K562 (cell line): ENCODE data around the gene DUSP19. TPM values are rescaled to one million over a fixed set of nuclear protein-coding genes. Genes with fewer than 3 reads are reported as not detected.

ENCODE experiments used
- ATF1 ChIP-seq, 2 experiments: fragments of 450-650 bp in 1 of 2; IDR thresholded peaks; 2 replicates each; pipeline ENCODE4 v1.6.1; 2016; ENCODE audit warnings: missing compliant biosample characterization in 1 of 2, missing genetic modification characterization in 1 of 2
- CEBPB ChIP-seq: fragments of 450-650 bp; IDR thresholded peaks from 2 replicates; pipeline ENCODE4 v1.6.1; 2016; ENCODE audit warnings: missing genetic modification characterization, missing compliant biosample characterization
- HCFC1 ChIP-seq: IDR thresholded peaks from 2 replicates; pipeline ENCODE4 v1.6.1; 2012; ENCODE audit warnings: low read depth, low read length, improper control_type of control experiment
- HDAC1 ChIP-seq, 2 experiments: fragments of 450-650 bp; IDR thresholded peaks; 2 replicates each; pipeline ENCODE4 v1.6.1; 2016 to 2017; ENCODE audit warnings: inconsistent platforms in 1 of 2, mild to moderate bottlenecking in 1 of 2, moderate library complexity in 1 of 2
- HLTF ChIP-seq: fragments of 450-650 bp; IDR thresholded peaks from 2 replicates; pipeline ENCODE4 v1.6.1; 2016
- IRF9 ChIP-seq: fragments of 450-650 bp; IDR thresholded peaks from 2 replicates; pipeline ENCODE4 v1.6.1; 2016; ENCODE audit warnings: missing biosample characterization, missing genetic modification characterization
- KLF13 ChIP-seq: fragments of 450-650 bp; IDR thresholded peaks from 2 replicates; pipeline ENCODE4 v1.6.1; 2016; ENCODE audit warnings: missing genetic modification characterization, low read depth, mild to moderate bottlenecking, missing compliant biosample characterization, moderate library complexity, borderline replicate concordance
- MYC ChIP-seq, 2 experiments: fragments of 250-450 bp in 1 of 2; sonication (Bioruptor Pico) in 1 of 2; IDR thresholded peaks; 2 replicates each; pipeline versions ENCODE4 v1.5.1 to v1.6.1; 2012 to 2021; ENCODE audit warnings: low read depth in 2 of 2, borderline replicate concordance in 1 of 2, improper control_type of control experiment in 1 of 2, low read length in 1 of 2, mild to moderate bottlenecking in 1 of 2, moderate library complexity in 1 of 2
- PML ChIP-seq: IDR thresholded peaks from 2 replicates; pipeline ENCODE4 v1.6.1; 2012; ENCODE audit warnings: low read length, inconsistent platforms
- TAF1 ChIP-seq: IDR thresholded peaks from 2 replicates; pipeline ENCODE4 v1.6.1; 2011; ENCODE audit warnings: mild to moderate bottlenecking, low read length, moderate library complexity; ENCODE audit not compliant: insufficient read depth, control insufficient read depth, severe bottlenecking; ENCODE audit errors: extremely low read depth
- ZNF511 ChIP-seq: sonication (generic); formaldehyde crosslinking; IDR thresholded peaks from 2 replicates; pipeline ENCODE4 v1.8.0; 2022; ENCODE audit warnings: mild to moderate bottlenecking, missing genetic modification reagents
- polyA plus RNA-seq, 8 experiments: library from polyadenylated mRNA; depleted of rRNA in 4 of 8; stranded (reverse) in 5 of 8; unstranded in 3 of 8; fragments of >200 nt; fragmentation: Nextera tagmentation in 2 of 8; fragmentation: Illumina TruSeq in 1 of 8; extraction: Ambion mirVana in 2 of 8; extraction: Trizol in 1 of 8; gene quantifications; 2 replicates each; pipeline versions ENCODE4 v1.2.1 to v1.2.3, GENCODE V29; 2011 to 2014; ENCODE audit warnings: inconsistent platforms in 1 of 8, missing spikeins in 1 of 8
- total RNA-seq, 7 experiments: library from RNA; depleted of rRNA in 6 of 7; stranded (reverse); fragments of >200 nt in 6 of 7; fragmentation: Illumina TruSeq in 2 of 7; extraction: Trizol in 2 of 7; gene quantifications; 2 replicates each; pipeline versions ENCODE4 v1.2.1 to v1.2.3, GENCODE V29; 2011 to 2021; ENCODE audit warnings: low replicate concordance in 1 of 7
- TF ChIP-seq, protein P1 (sequence below): fragments of 450-650 bp; IDR thresholded peaks from 2 replicates; pipeline ENCODE4 v1.6.1; 2016; ENCODE audit warnings: low read depth
- TF ChIP-seq, protein P2 (sequence below): fragments of 250-450 bp; sonication (Bioruptor Pico); IDR thresholded peaks from 2 replicates; pipeline ENCODE4 v1.8.0; 2022; ENCODE audit warnings: moderate library complexity, mild to moderate bottlenecking, inconsistent platforms

The DUSP19 gene
- total and polyA plus RNA-seq, 9 of the 15 experiments (the other 6 are each of a cell fraction or from before 2014, with no cell fraction given) = 1.6 to 6.3 (median 3.1) TPM

- TF ChIP-seq, protein P1, sequence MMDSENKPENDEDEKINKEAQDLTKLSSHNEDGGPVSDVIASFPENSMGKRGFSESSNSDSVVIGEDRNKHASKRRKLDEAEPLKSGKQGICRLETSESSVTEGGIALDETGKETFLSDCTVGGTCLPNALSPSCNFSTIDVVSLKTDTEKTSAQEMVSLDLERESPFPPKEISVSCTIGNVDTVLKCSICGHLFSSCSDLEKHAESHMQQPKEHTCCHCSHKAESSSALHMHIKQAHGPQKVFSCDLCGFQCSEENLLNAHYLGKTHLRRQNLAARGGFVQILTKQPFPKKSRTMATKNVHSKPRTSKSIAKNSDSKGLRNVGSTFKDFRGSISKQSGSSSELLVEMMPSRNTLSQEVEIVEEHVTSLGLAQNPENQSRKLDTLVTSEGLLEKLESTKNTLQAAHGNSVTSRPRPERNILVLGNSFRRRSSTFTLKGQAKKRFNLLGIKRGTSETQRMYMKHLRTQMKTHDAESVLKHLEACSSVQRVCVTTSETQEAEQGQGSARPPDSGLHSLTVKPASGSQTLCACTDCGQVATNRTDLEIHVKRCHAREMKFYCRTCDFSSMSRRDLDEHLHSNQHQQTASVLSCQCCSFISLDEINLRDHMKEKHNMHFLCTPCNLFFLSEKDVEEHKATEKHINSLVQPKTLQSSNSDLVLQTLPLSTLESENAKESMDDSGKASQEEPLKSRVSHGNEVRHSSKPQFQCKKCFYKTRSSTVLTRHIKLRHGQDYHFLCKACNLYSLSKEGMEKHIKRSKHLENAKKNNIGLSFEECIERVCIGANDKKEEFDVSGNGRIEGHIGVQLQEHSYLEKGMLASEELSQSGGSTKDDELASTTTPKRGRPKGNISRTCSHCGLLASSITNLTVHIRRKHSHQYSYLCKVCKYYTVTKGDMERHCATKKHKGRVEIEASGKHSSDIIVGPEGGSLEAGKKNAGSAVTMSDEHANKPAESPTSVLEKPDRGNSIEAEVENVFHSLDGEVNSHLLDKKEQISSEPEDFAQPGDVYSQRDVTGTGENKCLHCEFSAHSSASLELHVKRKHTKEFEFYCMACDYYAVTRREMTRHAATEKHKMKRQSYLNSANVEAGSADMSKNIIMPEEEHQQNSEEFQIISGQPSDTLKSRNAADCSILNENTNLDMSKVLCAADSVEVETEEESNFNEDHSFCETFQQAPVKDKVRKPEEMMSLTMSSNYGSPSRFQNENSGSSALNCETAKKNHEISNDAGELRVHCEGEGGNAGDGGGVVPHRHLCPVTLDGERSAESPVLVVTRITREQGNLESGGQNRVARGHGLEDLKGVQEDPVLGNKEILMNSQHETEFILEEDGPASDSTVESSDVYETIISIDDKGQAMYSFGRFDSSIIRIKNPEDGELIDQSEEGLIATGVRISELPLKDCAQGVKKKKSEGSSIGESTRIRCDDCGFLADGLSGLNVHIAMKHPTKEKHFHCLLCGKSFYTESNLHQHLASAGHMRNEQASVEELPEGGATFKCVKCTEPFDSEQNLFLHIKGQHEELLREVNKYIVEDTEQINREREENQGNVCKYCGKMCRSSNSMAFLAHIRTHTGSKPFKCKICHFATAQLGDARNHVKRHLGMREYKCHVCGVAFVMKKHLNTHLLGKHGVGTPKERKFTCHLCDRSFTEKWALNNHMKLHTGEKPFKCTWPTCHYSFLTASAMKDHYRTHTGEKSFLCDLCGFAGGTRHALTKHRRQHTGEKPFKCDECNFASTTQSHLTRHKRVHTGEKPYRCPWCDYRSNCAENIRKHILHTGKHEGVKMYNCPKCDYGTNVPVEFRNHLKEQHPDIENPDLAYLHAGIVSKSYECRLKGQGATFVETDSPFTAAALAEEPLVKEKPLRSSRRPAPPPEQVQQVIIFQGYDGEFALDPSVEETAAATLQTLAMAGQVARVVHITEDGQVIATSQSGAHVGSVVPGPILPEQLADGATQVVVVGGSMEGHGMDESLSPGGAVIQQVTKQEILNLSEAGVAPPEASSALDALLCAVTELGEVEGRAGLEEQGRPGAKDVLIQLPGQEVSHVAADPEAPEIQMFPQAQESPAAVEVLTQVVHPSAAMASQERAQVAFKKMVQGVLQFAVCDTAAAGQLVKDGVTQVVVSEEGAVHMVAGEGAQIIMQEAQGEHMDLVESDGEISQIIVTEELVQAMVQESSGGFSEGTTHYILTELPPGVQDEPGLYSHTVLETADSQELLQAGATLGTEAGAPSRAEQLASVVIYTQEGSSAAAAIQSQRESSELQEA = no peak
- TF ChIP-seq ZNF511 (CRISPR knock-in tag) (peak; percentile 74), TAF1 (peak; percentile 93), ATF1 (CRISPR knock-in tag; IDR thresholded peaks at IDR 0.05) (no peak), ATF1 (tag; IDR thresholded peaks at IDR 0.05) (peak; percentile 95), HCFC1 (peak; percentile 90), PML (peak; percentile 82), HDAC1 (IDR thresholded peaks at IDR 0.05) (peak in 1 of 2 experiments; percentile 99; a peak in 3 of 4 replicates), IRF9 (peak; percentile 96), MYC (IDR thresholded peaks at IDR 0.05; ENCODE audit: low read depth, low read length) (peak; percentile 98), MYC (CRISPR knock-in tag; IDR thresholded peaks at IDR 0.05; ENCODE audit: borderline replicate concordance, low read depth) (peak; percentile 89), CEBPB (tag) (peak; percentile 100), HLTF (no peak), KLF13 (tag) (peak; percentile 99)
- TF ChIP-seq, protein P2, sequence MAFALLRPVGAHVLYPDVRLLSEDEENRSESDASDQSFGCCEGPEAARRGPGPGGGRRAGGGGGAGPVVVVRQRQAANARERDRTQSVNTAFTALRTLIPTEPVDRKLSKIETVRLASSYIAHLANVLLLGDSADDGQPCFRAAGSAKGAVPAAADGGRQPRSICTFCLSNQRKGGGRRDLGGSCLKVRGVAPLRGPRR (CRISPR knock-in tag) = no peak
These were observed 45.8 kb downstream of the DUSP19 start, which contains the start of gene NUP35 (continued) for GRCh38 chr2:183124222-183124956.
